DND-41 (cell line): ENCODE data around the gene POLR1H.

Experiments used
- ATAC-seq: fragments of 200-7000 bp; cut with Tn5 transposase; 3 replicates; pipeline ENCODE4 v1.9.1; 2021; ENCODE audit warnings: low read depth; ENCODE audit not compliant: insufficient read depth
- DNase-seq: peaks from one replicate; pipeline ENCODE4 v3.0.0-alpha.2; 2020
- H2AFZ ChIP-seq: 2 replicates; pipeline ENCODE4 v1.6.0; 2012; ENCODE audit warnings: low read depth, low read length
- H3K27ac ChIP-seq: 2 replicates; pipeline ENCODE4 v1.5.1; 2012; ENCODE audit warnings: low read length, inconsistent platforms
- H3K27me3 ChIP-seq: fragments of 200-600 bp; sonication (generic); 2 replicates; pipeline ENCODE4 v1.6.0; 2012; ENCODE audit warnings: low read length, mild to moderate bottlenecking, inconsistent platforms; ENCODE audit not compliant: insufficient read depth, poor library complexity
- H3K36me3 ChIP-seq: 2 replicates; pipeline ENCODE4 v1.5.1; 2012; ENCODE audit warnings: low read length, inconsistent platforms; ENCODE audit not compliant: insufficient read depth
- H3K4me1 ChIP-seq: 2 replicates; pipeline ENCODE4 v1.5.1; 2012; ENCODE audit warnings: mild to moderate bottlenecking, low read length; ENCODE audit not compliant: insufficient read depth
- H3K4me2 ChIP-seq: 2 replicates; pipeline ENCODE4 v1.6.0; 2012; ENCODE audit warnings: mild to moderate bottlenecking, moderate library complexity, low read length, inconsistent platforms; ENCODE audit not compliant: insufficient read depth
- H3K4me3 ChIP-seq, 2 experiments: fragments of 200-600 bp in 1 of 2; shearing (Covaris generic) in 1 of 2; 2 replicates each; pipeline ENCODE4 v1.5.1; 2012 to 2016; ENCODE audit warnings: inconsistent platforms in 2 of 2, low read length in 2 of 2, mild to moderate bottlenecking in 2 of 2, low read depth in 1 of 2, moderate library complexity in 1 of 2
- H3K79me2 ChIP-seq: 2 replicates; pipeline ENCODE4 v1.6.0; 2012; ENCODE audit warnings: low read length, inconsistent platforms; ENCODE audit not compliant: insufficient read depth
- H3K9ac ChIP-seq: 2 replicates; pipeline ENCODE4 v1.6.0; 2012; ENCODE audit warnings: low read depth, mild to moderate bottlenecking, inconsistent platforms, low read length, moderate library complexity
- H3K9me3 ChIP-seq: 2 replicates; pipeline ENCODE4 v1.5.1; 2012; ENCODE audit warnings: low read length, moderate library complexity, mild to moderate bottlenecking, inconsistent platforms; ENCODE audit not compliant: insufficient read depth, severe bottlenecking
- H4K20me1 ChIP-seq: 2 replicates; pipeline ENCODE4 v1.6.0; 2012; ENCODE audit warnings: low read length; ENCODE audit not compliant: insufficient read depth
- EZH2 ChIP-seq: IDR thresholded peaks from 3 replicates; pipeline ENCODE4 v1.6.1; 2012; ENCODE audit warnings: borderline replicate concordance, low read depth, mild to moderate bottlenecking, moderate library complexity, low read length, inconsistent platforms; ENCODE audit not compliant: severe bottlenecking
- TF ChIP-seq, protein P1 (sequence below): IDR thresholded peaks from 2 replicates; pipeline ENCODE4 v1.5.1; 2012; ENCODE audit warnings: borderline replicate concordance, low read length, moderate library complexity, mild to moderate bottlenecking; ENCODE audit not compliant: poor library complexity, severe bottlenecking; ENCODE audit errors: extremely low read depth

Gene POLR1H

DNA sequence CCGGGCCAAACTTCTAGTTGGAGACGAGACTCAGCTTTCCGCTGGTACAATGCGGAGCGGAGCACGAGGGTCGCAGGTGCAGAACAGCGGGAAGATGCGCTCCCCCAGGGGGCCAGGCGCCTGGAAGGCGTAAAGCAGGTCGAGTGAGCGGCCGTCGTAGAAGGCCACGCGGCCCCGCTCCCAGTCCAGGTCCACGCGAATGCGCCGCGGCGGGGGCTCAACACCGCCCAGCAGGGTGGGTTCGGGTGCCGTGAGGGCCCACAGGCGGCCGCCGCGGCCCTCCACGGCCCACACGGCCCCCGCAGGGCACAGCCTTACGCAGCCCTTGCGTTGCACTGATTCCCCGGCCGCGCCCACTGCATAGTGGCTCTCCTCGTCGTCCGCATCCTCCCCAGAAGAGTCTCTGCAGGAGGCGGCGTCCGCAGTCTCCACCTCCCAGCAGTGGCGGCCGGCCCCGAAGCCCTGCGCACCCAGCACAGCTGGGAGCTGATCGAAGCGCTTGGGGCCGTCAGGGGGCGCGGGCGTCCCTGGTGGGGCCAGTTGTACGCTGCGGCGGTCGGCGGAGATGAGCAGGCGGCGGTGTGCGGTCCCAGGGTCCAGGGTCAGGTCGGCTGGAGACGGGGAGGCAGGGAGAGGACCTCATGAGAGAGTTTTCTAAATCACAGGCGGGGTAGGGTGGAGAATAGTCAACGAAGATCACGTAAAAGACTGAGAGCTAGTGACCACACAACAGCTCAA is 10.2 kb downstream of the POLR1H start:
- no peak for ATAC-seq
- H3K27me3 ChIP-seq = no peaks in the 10 kb centered on the region

DNA sequence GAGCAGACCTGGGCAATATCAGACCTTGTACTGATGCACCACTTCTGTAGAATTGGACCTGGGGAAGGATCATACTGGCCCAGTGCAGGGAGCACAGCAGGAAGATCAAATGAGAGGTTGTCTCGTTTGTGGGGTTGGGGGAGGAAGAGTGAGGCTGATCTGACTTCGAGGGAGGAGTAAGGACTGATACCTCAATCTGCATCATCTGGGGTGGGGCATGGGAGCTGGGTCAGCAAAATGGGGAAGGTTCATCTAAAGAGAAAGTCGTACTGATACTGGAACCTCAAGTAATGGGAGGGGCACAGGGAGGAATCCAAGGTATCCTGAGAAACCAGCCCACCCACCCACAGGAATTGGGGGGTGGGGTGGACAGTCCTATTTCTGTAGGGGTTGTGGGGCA is 10.8 kb downstream of the POLR1H start:
- no peak overlapping the region for H3K4me2 ChIP-seq
- no peak overlapping the region for H3K27ac ChIP-seq
- H3K79me2 ChIP-seq = peaks cover 17% of the 10 kb centered on the region
- ATAC-seq (no peak), DNase-seq (no peak)
- no peaks in the 10 kb centered on the region; the same call in 1 of the 2 replicates for H4K20me1 ChIP-seq
- H3K4me1 ChIP-seq = peaks cover 29% of the 10 kb centered on the region
- TF ChIP-seq, protein P1, sequence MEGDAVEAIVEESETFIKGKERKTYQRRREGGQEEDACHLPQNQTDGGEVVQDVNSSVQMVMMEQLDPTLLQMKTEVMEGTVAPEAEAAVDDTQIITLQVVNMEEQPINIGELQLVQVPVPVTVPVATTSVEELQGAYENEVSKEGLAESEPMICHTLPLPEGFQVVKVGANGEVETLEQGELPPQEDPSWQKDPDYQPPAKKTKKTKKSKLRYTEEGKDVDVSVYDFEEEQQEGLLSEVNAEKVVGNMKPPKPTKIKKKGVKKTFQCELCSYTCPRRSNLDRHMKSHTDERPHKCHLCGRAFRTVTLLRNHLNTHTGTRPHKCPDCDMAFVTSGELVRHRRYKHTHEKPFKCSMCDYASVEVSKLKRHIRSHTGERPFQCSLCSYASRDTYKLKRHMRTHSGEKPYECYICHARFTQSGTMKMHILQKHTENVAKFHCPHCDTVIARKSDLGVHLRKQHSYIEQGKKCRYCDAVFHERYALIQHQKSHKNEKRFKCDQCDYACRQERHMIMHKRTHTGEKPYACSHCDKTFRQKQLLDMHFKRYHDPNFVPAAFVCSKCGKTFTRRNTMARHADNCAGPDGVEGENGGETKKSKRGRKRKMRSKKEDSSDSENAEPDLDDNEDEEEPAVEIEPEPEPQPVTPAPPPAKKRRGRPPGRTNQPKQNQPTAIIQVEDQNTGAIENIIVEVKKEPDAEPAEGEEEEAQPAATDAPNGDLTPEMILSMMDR = no peak
- no peak for TF ChIP-seq EZH2
- peaks cover 20% of the 10 kb centered on the region for H3K36me3 ChIP-seq
- H2AFZ ChIP-seq = no peak overlapping the region
- H3K4me3 ChIP-seq = no peak overlapping the region
- no peaks in the 10 kb centered on the region for H3K9me3 ChIP-seq
- H3K27me3 ChIP-seq = no peaks in the 10 kb centered on the region
- H3K9ac ChIP-seq = no peak overlapping the region

More for the DNA sequence above, 10.2 kb downstream of the POLR1H start:
- DNase-seq = no peak
- peaks cover 17% of the 10 kb centered on the region for H3K79me2 ChIP-seq
- no peak overlapping the region for H3K4me3 ChIP-seq
- no peak overlapping the region for H3K4me2 ChIP-seq
- H3K9ac ChIP-seq = no peak overlapping the region
- H3K4me1 ChIP-seq = peaks cover 25% of the 10 kb centered on the region
- H3K36me3 ChIP-seq = peaks cover 20% of the 10 kb centered on the region
- no peak overlapping the region for H3K27ac ChIP-seq
- no peaks in the 10 kb centered on the region for H3K9me3 ChIP-seq
- H2AFZ ChIP-seq = no peak overlapping the region
- H4K20me1 ChIP-seq = no peaks in the 10 kb centered on the region; the same call in 1 of the 2 replicates
- TF ChIP-seq, protein P1 = no peak
- no peak for TF ChIP-seq EZH2

- TF ChIP-seq, protein P1 = no peak
- TF ChIP-seq EZH2 = no peak
- Histone ChIP-seq H3K4me1 (peaks cover 35% of the 10 kb centered on the region), H3K79me2 (peaks cover under 1% of the 10 kb centered on the region), H3K27me3 (no peaks in the 10 kb centered on the region), H3K4me2 (no peak overlapping the region), H3K9me3 (no peaks in the 10 kb centered on the region), H3K27ac (no peak overlapping the region), H4K20me1 (no peaks in the 10 kb centered on the region; the same call in 1 of the 2 replicates), H3K9ac (no peak overlapping the region), H2AFZ (no peak overlapping the region), H3K4me3 (no peak overlapping the region), H3K36me3 (peaks cover 15% of the 10 kb centered on the region)
- ATAC-seq (no peak), DNase-seq (no peak)
Observed at GRCh38 chr6:30073489-30074235, 12.6 kb downstream of the POLR1H start.
